ENCODE measurements around the gene FILIP1.

DNA sequence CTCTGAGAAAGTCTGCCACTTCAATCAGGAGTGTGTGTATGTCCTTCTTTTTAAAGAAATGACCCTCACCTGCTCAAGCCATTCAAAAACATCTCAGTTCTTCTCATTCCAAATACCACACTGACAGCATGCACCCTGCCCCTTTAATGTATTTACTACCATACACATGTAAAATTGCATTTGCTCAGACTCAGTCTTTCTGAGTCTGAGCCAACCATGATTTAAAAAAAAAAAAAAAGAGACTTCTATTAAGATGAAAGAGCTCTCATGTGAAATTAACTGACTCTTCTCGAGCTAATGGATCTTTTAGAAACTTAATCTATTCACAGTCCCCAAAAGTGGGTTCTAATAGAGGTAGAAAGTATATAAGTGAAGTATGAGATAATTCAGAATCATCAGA is 1.4 kb upstream of the FILIP1 start:
- TF ChIP-seq, protein P1, sequence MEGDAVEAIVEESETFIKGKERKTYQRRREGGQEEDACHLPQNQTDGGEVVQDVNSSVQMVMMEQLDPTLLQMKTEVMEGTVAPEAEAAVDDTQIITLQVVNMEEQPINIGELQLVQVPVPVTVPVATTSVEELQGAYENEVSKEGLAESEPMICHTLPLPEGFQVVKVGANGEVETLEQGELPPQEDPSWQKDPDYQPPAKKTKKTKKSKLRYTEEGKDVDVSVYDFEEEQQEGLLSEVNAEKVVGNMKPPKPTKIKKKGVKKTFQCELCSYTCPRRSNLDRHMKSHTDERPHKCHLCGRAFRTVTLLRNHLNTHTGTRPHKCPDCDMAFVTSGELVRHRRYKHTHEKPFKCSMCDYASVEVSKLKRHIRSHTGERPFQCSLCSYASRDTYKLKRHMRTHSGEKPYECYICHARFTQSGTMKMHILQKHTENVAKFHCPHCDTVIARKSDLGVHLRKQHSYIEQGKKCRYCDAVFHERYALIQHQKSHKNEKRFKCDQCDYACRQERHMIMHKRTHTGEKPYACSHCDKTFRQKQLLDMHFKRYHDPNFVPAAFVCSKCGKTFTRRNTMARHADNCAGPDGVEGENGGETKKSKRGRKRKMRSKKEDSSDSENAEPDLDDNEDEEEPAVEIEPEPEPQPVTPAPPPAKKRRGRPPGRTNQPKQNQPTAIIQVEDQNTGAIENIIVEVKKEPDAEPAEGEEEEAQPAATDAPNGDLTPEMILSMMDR (conservative IDR thresholded peaks at IDR 0.05; ENCODE audit: low read depth, low read length) = no peak
- TF ChIP-seq EZH2phosphoT487 (IDR thresholded peaks at IDR 0.05; ENCODE audit: borderline replicate concordance, low read length) = no peak
